NCI-H1930 (cell line): Measurements from ENCODE around the gene INTS14.

Experiments
- DNase-seq, 2 experiments: peaks; one replicate each; lab custom pipeline; 2025; lab: John Stamatoyannopoulos, UW

INTS14 gene

GRCh38 chr15:65610871-65611718 lies at the start of gene INTS14:
Gene INTS14, minus strand, starts transcription at chr15:65611131. Its CDS starts 3,751 bp downstream, at chr15:65607380.
- DNase-seq = peak; percentile 87 to 89

GRCh38 chr15:65659502-65660052 lies 48.6 kb upstream of the INTS14 start:
- no peak for DNase-seq

- DNase-seq = no peak
Observed at GRCh38 chr15:65655457-65655856, 44.5 kb upstream of the INTS14 start.

- no peak for DNase-seq
Observed at GRCh38 chr15:65655026-65655425, 44.1 kb upstream of the INTS14 start.

DNA sequence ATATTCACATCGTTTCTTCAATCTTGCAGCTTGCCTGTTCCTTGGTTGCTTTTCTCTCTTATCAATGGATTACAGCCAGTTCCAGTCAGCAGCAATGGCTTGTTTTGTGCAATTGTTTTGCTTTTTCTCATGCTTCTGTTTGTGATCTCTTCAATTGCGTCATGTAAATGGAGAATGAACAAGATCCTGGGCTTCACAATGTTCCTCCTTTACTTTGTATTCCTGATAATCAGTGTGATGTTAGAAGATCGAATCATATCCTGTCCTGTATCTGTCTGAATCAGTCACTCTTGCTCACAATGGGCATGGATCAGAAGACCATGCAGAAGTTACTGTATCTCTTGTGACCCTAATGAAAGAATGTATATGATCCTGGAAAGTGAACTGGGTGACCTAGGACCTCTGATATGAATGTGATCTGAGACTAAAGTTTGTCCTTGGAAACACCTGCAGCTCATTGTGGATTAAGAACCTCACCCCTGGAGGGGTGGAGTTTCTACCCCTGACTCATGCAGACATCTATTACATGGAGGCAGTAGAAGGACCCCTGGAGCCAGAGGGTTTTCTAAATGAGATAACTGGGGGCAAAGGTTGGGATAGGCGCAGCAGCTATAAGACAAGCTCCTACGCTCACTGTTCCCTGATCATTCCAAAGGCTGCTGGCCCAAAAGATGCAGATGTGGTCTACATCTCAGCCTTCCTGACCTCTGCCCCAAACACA lies 43.0 kb upstream of the INTS14 start:
- DNase-seq = no peak

- no peak for DNase-seq
Observed at GRCh38 chr15:65653341-65653740, 42.4 kb upstream of the INTS14 start.

GRCh38 chr15:65651831-65652749 lies 41.2 kb upstream of the INTS14 start:
- no peak for DNase-seq

DNA sequence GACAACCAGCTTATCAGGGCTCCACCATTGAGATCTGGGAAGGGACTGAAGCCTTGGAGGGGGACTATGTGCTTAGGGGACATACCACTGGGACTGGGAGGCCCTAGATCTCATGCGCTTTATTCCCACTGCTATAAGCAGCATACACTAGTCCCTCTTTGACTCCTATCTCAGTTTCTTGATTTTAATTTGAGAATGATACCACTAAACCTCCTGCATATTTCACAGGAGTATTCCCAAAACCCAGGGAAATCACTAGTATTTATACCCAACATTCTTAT lies 40.1 kb upstream of the INTS14 start:
- DNase-seq = no peak

- DNase-seq = no peak
Observed at GRCh38 chr15:65650312-65651041, 39.5 kb upstream of the INTS14 start.

DNA sequence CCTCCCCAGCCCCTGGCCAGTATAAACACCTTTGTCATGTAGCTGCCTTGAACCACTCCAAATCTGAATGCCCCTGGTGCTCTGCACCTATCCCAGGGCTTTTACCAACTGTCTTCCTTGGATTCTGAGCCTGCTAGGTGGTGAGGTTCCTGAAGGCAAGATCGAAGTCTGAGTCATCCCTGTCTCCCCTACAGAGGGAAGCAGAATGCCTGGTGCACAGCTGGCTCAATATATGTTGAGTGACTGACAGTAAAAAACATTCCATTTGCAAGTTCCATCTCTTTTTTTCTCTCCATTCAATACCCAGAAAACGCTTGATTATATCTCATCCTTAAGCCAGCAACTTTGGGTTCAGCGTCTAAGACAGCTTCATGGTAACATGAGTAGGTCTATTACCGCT lies 35.6 kb upstream of the INTS14 start:
- DNase-seq = no peak

GRCh38 chr15:65645392-65645791 lies 34.5 kb upstream of the INTS14 start:
- DNase-seq = no peak

DNA sequence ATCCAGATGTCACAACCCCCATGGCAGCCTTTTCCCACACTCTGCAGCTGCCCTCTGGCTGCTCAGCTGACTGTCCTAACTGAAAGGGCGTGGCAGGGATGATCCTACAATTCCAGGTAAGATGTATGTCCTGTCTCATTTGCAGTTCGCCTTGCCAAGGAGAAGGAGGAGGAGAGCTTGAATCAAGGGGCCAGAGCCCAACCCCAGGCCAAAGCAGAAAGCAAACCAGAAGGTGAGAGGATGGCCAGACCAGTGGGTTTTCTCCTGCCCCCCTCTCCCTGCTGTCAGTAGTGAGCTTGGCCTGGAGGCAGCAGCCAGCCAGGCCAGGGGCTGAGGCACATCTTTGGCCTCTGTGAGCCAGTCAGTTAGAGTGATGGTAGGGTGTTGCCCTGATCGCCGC lies 33.4 kb upstream of the INTS14 start:
- no peak for DNase-seq

- DNase-seq = no peak
Observed at GRCh38 chr15:65642594-65642993, 31.7 kb upstream of the INTS14 start.

GRCh38 chr15:65641768-65642475 lies 31.0 kb upstream of the INTS14 start:
- no peak for DNase-seq

DNA sequence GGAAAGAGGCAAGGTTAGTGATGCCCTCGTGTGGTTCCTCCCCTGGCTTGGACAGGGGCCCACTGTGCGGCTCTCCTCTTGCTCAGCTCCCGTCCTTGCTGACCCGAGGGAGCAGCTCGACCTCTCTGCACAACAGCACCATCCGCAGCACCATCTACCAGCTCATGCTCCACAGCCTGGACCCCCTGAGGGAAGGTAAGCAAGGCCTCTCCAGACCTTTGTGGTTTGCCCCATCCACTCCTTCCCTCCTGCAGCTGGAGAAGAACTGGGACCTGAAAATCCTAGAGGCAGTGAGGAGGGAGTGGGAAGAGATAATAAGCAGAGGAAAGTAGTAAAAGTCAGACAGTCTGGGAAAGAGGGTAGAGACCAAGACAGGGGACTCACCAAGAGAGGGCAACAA lies 28.6 kb upstream of the INTS14 start:
- no peak for DNase-seq

DNA sequence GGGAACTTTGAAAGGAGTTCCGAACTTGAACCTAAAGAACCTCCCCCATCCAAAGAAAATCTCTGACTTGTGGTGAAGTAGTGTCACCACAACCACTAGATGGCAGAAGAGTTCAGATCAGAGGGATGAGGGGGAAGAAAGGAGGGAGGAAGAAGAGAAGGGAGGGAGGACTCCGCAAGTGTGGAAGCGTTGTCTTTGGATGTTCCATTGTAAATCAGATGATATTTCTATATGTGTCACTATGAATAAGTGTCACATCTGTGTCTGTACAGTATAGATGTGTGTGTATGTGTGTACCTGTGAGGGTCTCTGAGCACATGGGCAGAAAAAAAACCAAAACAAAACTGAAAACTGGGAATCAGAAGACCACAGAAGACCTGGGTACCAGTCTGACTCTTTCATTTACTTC lies 27.8 kb upstream of the INTS14 start:
- DNase-seq = peak; percentile 34 to 42

- no peak for DNase-seq
Observed at GRCh38 chr15:65638109-65638508, 27.2 kb upstream of the INTS14 start.

- DNase-seq = no peak
Observed at GRCh38 chr15:65634356-65634755, 23.4 kb upstream of the INTS14 start.

- no peak for DNase-seq
Observed at GRCh38 chr15:65633752-65634151, 22.8 kb upstream of the INTS14 start.

DNA sequence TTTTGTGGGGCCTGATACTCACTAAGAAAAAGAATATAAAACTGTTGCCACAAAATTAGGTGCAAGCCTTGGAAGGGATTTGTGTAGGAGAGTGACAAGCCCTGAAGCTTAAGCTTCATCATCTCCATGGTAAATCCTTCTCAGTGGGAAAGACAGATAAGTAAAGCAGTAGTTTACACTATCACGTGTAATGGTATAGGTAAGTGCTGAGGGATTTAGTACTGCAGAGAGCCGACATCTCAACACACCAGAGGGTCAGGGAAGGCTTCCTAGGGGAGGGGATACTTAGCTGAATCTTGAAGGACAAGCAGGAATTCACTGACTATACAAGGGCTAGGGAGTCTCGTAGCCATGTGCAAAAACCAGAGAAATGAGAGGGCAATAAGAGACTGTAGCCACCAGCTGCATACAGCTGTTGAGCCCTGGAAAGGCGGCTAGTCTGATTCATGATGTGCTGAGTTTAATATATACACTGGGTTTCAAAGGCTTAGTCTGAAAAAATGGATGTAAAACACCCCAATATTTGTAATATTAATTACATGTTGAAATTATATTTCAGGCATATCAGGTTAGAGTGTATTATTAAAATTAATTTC lies 21.9 kb upstream of the INTS14 start:
- DNase-seq = no peak
